ENCODE results near the gene SREBF1. TPM values are rescaled to one million over a fixed set of nuclear protein-coding genes. Genes with fewer than 3 reads are reported as not detected.
A peak's percentile ranks its signal among the peaks of the same experiment; 100 is the strongest.

Gene SREBF1
- total RNA-seq, 1 donor from 2014 or later = 127 TPM

- no peak for DNase-seq (ENCODE audit: low spot score)
Measured at GRCh38 chr17:17841601-17842025, 4.8 kb upstream of the SREBF1 start.

DNA sequence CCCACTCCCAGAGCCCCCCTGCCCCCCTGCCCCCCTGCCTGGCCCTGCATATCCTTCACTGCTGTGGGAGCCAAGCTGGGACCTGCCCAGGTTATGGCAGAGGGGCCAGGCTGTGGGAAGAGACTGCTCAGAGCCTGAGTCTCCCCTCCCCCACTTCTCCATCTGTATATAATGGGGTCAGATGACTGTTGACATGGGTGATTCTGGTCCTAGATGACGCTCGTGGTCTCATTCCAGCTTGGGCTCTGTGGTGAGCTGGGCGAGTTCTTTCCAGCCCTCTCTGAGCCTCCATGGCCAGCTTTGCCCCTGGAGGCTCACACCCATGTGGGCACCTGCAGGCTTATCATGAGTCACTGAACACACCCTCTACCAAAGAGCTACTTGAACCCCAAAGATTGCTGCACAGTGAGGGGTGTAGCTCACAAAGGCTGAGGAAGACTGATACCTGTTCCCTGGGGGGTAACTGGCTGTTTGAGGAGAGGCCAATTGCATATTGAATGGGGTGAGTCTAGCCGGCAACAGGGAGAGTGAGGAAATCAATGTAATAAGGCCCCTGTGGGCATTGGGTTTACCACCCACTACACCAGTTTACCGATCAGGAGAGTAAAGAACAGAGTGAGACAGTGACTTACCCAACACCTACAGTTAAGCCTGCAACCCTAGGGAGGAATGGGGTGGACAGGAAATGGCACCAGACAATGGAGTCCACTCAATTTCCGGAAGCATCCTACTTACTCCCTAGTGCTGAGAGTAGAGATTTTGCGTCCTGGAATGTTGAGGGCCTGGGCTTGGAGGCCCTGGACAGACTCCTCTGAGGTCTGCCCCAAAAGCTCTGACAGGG, 4.2 kb upstream of the SREBF1 start:
- no peak for DNase-seq (ENCODE audit: low spot score)

DNA sequence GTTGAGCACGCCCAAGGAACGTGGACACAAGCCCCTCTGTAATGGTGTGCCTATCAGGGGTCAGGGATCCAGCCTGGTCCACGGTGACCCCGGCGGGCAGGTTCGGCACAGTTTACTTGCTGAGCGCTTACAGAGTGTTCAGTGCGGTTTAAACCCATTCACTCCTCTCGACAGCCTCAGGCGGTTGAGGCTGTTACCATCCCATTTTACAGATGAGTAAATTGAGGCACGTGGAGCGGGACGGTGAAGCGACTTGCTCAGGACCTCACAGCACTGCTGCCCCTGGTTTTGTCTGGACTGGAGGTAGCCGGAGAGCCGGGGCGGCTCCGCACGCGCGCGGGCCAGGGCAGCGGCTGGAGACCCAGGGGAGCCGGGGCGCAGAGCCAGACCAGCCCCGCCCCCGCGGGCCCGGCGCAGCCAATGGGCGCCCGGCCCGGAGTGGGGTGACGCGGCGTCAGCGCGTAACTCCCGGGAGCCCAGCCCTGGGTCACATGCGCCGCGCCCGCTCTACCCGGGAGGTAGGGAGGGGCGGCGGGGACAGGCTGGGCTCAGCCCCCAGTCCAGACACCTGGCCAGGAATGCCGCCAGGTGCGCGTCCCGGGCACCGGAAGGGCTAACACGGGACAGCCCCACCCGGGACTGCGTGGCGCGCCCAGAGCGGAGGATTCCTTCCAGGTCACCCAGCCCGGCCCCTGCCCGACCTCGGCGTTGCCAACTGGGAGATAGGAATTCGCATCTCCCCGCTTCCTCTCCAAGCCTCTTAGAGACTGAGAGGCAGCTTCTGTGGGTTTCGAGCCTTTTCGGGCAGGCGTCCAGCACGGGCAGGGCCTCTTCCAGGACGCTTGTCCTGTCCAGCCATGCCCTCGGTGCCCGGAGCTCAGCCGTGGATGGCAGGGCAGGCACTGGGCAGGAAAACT, 3.3 kb upstream of the SREBF1 start:
- DNase-seq (ENCODE audit: low spot score) = peak; percentile 89

DNA sequence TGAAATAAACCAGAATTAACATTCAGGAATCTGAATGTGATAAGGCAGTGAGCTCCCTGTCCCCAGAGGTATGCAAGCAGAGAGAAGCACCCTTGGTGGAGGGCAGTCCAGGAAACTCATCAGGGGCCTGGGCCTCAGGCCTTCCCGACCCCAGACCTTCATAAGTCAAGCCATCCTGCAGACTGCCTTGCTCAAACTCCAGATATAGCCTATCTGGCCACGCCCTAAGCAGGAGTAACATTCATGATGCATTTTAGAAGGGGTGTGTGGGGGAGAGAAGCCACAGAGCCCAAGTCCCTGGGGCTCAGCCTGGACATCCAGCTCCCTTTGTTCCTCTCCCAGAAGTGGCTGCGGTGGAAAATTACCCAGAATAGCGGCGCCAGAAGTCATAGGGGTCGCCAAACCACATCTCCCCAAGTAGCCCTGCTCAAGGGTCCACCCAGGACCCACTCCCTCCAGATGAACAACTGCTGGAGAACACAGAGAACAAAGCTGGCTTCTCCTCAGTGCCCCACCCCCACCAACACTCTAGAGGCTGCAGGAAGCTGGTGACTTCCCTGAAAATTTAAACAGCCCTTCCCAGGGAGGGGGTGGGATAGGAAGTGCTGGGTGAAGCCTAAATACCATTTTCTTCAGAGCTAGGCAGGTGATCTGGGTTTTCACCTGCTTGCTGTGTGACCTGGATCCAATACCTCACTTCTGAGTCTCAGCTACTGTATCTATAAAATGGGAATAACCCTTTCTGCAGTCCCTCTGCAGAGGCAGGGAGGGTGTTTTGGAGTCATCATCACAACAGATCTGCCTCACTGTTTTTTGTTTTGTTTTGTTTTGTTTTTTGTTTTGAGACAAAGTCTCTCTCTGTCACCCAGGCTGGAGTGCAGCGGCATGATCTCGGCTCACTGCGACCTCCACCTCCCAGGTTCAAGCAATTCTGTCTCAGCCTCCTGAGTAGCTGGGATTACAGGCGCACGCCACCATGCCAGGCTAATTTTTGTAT, 1.5 kb upstream of the SREBF1 start:
- DNase-seq (ENCODE audit: low spot score) = peak; percentile 84

DNA sequence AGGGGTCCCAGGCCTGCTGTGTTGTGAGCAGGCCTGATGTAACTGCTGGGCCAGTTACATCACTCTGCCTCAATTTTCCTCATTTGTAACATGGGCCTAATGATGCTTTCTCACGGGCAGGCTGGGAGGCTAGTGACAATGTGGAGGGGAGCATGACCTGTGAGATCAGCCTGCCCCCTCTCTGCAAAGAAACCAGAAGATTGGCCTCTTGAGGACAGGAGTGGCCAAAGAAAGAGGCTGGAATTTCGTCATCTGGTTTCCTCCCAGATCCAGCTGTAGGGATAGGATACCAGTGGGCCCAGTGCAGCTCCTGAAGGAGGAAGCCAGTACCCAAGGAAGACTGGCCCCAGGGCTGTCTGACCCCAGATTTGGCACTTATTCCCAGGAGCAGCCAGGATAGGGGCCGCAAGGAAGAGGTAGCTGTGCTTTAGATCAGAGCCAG, 615 bp upstream of the SREBF1 start:
- no peak for DNase-seq (ENCODE audit: low spot score)

- peak; percentile 99 for DNase-seq (ENCODE audit: low spot score)
Measured at GRCh38 chr17:17836250-17836817, 452 bp downstream of the SREBF1 start.

DNA sequence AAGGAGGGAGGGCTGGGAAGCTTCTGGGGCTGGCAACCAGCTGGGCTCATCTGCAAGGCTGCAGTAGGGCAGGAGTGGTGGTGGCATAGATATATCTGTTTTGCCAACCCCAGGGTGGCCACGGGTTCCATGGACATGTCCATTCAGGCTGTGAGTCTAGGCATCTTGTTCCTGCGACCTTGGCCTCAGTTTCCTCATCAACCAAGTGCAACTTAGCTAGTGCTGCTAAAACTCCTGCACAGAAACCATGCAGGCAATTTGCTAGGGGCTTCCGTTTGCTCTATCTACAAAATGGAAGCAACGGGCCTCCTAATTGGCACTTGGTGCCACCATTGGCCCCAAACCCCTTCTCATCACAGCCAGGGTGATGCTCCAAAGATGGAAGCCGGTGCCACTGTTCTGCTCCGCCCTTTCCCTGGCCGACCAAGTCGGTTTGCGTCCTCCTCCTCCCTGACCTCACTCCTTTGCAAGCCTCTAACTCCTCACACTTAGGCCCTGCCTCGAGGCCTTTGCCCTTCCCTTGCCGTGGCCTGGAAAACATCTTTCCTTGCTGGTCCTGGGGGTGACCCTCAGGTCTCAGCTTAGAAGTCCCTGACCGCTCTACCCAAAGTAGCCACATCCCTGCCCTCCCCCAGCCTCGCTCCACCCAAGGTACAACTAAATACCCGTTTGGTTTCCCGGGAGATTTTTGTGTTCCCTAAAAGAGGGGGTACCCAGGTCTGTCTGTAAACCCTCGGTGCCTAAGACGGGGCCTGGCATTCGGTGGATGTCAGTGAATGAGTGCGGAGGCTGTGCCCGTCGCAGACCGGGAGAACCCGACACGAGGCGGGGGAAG, 1.2 kb downstream of the SREBF1 start:
- no peak for DNase-seq (ENCODE audit: low spot score)

GRCh38 chr17:17834974-17835373, 1.8 kb downstream of the SREBF1 start:
- no peak for DNase-seq (ENCODE audit: low spot score)

DNA sequence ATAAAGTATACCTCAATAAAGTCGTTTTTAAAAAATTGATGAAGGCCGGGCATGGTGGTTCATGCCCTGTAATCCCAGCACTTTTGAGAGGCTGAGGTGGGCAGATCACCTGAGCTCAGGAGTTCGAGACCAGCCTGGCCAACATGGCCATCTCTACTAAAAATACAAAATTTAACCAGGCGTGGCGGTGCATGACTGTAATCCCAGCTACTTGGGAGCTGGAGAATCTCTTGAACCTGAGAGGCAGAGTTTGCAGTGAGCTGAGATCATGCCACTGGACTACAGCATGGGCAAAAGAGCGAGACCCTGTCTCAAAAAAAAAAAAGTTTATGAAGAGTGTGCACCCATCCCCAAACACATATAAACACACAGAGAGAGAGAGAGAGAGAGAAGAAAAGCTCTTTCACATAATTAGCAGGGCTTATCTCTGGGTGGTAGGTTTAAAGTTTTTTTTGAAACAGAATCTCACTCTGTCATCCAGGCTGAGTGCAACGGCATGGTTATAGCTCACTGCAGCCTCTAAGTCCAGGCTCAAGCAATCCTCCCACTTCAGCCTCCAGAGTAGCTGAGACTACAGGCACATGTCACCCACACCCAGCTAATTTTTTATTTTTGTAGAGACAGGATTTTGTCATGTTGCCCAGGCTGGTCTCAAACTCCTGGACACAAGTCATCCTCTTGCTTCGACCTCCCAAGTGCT, 3.0 kb downstream of the SREBF1 start:
- no peak for DNase-seq (ENCODE audit: low spot score)

GRCh38 chr17:17832032-17832363, 4.8 kb downstream of the SREBF1 start:
- DNase-seq (ENCODE audit: low spot score) = no peak

DNA sequence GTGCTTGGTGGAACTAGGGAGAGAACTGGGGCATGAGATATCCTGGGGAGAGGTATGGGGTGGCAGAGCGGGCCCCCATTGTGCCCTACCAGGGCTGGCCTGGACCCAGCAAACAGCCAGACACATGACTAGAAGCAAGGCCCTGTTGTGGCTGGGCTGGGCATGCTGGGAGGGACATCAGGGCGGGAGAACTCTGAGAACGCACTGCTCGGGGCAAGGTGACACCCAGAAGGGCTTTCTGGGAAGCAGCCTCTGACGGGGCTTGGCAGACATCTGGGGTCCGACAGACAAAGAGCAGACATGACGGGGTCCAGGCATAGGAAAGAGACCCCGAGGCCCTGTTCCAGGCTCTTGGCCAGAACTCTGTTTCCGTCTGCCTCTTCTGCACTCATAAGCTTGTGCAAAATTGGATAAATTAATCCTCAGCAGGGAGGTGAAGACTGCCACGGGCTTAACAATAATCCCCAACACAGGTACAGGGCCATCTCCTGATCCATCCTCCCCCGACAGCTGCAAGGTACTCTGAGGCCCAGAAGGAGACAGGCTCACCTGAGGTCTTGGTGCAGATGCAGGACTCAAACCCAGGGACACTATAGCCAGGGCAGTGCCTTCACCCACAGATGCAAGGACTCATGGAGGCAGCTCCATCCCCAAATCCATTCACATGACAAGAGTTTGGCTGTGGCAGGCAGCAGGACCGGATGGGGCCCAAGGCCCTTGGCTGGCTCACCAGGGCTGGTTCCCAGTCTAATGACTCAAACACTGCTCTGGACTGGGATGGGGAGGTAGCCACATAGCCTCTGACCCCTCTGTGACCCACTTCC, 5.4 kb downstream of the SREBF1 start:
- DNase-seq (ENCODE audit: low spot score) = no peak

DNA sequence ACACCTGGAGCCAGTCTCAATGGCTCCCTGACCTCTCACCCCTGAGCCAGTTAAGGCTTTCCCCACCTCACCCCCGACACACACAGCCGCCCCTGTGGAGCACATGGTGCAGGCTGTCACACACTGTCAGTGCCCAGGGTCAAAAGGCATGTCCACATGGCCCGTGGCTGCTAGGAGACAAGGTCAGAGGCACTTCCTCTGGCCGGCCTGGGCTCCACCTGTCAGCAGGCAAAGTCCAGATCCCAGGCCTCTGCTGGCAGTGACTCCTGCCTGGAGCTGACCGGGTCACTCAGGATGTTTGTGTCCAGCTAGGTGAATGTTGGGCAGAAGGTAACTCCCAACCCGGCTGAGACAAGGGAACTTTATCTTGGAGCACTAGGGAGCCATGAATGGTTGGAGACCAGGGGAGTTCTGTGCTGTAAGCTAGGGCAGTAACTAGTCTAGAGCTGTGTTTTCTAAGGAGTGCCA, 6.0 kb downstream of the SREBF1 start:
- DNase-seq (ENCODE audit: low spot score) = no peak

DNA sequence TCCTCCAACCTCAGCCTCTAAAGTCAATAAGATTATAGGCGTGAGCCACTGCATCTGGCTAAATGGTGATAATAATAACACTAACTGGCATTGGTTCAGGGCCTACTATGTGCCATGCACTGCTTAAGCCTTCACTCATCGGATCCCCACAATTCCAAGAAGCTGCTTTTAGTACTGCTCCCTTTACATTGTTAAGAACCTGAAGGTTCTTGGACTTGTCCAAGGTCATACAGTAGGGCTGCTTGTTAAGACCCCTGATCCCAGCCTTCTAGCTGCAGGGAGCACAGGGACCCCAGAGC, 6.6 kb downstream of the SREBF1 start:
- no peak for DNase-seq (ENCODE audit: low spot score)

- no peak for DNase-seq (ENCODE audit: low spot score)
Measured at GRCh38 chr17:17827826-17828621, 8.8 kb downstream of the SREBF1 start.

GRCh38 chr17:17826942-17827785, 9.6 kb downstream of the SREBF1 start:
- DNase-seq (ENCODE audit: low spot score) = no peak

- DNase-seq (ENCODE audit: low spot score) = no peak
Measured at GRCh38 chr17:17826342-17826713, 10.5 kb downstream of the SREBF1 start.
